ENCODE results near the gene MYPN. TPM values are rescaled to one million over a fixed set of nuclear protein-coding genes. Genes with fewer than 3 reads are reported as not detected.

Gene MYPN
- total RNA-seq, 2 experiments from 2014 or later = 0.05 TPM; not detected in 1

- ChIA-PET POLR2A (no interaction called here), CTCF (interaction anchor here (1.2 to 4.6 kb wide), 2 partner anchors 10 to 111 kb away, joined by 3 to 18 read pairs; no protein-coding TSS in a partner anchor)
- no peak for DNase-seq
- H3K4me3 Mint-ChIP-seq = no peak overlapping the region
- no peaks in the 10 kb centered on the region for H3K9me3 Mint-ChIP-seq
- H3K4me1 Mint-ChIP-seq (ENCODE audit: low read depth) = no peaks in the 10 kb centered on the region
- intact Hi-C loops (cut with micrococcal nuclease) = no loop called here
- H3K27ac Mint-ChIP-seq = no peak overlapping the region
- peaks cover 3% of the 10 kb centered on the region for H3K27me3 Mint-ChIP-seq
- no peaks in the 10 kb centered on the region for H3K36me3 Mint-ChIP-seq
Observed at GRCh38 chr10:68222391-68222790, 113.1 kb downstream of the MYPN start.

DNA sequence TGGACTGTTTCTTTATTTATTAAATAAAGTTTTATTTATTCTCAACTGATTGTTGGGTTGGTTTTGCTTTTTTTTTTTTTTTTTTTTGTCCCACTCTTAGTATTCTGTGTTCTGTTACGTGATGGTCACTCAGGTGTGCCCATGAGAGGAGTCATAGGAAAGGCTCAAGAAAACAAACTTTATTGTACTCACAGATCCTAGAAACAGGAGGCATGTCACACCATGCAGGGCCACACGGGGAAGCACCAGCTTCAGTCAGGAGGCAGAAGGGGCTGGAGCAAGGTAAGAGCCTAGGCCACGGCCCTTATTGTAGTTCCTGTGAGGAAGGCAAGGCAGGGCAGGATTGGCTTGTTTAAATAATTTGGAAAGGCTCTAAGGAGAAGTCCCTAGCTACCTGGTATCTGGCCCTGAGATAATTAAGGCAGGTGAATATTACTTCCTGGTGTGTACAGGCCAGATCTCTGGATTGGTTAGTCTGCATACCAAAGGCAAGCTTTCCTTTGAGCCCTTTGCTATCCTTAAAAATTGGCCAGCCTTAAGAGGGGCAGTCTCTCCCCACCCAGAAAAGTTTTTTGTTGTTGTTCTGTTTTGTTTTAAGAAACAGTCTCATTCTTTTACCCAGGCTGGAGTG, 114.4 kb downstream of the MYPN start:
- no peaks in the 10 kb centered on the region for H3K9me3 Mint-ChIP-seq
- peak; percentile 12 for DNase-seq
- POLR2A ChIA-PET = no interaction called here
- no peaks in the 10 kb centered on the region for H3K4me1 Mint-ChIP-seq (ENCODE audit: low read depth)
- no peak overlapping the region for H3K4me3 Mint-ChIP-seq
- peaks cover 6% of the 10 kb centered on the region for H3K27me3 Mint-ChIP-seq
- H3K36me3 Mint-ChIP-seq = no peaks in the 10 kb centered on the region
- H3K27ac Mint-ChIP-seq = no peak overlapping the region
- CTCF ChIA-PET = interaction anchor here (1.2 to 4.6 kb wide), 3 partner anchors 11 to 110 kb away, joined by 3 to 18 read pairs (median 4); no protein-coding TSS in a partner anchor
- intact Hi-C loops (cut with micrococcal nuclease) = no loop called here

- Mint-ChIP-seq H3K4me3 (no peak overlapping the region), H3K4me1 (ENCODE audit: low read depth) (no peaks in the 10 kb centered on the region), H3K36me3 (no peaks in the 10 kb centered on the region), H3K27me3 (peaks cover 7% of the 10 kb centered on the region), H3K9me3 (no peaks in the 10 kb centered on the region), H3K27ac (no peak overlapping the region)
- intact Hi-C loops (cut with micrococcal nuclease) = no loop called here
- POLR2A ChIA-PET = no interaction called here
- no peak for DNase-seq
- CTCF ChIA-PET = interaction anchor here (4.6 kb wide), 1 partner anchor 12 kb away, joined by 18 read pairs; no protein-coding TSS in a partner anchor
Observed at GRCh38 chr10:68224810-68225209, 115.5 kb downstream of the MYPN start.

DNA sequence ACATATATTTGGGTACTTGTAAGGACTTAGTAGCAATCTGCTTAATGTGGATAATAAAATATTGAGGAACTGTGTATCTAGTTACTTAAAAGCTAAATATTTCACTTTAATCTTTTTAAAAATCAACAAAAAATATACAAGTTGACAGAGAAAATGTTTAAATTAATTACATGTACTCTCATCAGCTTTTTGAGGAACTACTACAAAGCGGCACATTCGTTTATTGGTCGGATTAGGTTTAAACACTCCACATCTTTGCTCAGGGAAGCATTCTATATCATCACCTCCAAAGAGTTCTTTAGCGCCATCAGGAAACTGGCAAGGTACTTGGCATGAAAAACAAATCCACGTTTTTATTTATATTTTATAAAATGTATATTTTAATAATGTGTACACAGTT, 121.0 kb downstream of the MYPN start:
- ChIA-PET CTCF (no interaction called here), POLR2A (no interaction called here)
- no peak for DNase-seq

DNA sequence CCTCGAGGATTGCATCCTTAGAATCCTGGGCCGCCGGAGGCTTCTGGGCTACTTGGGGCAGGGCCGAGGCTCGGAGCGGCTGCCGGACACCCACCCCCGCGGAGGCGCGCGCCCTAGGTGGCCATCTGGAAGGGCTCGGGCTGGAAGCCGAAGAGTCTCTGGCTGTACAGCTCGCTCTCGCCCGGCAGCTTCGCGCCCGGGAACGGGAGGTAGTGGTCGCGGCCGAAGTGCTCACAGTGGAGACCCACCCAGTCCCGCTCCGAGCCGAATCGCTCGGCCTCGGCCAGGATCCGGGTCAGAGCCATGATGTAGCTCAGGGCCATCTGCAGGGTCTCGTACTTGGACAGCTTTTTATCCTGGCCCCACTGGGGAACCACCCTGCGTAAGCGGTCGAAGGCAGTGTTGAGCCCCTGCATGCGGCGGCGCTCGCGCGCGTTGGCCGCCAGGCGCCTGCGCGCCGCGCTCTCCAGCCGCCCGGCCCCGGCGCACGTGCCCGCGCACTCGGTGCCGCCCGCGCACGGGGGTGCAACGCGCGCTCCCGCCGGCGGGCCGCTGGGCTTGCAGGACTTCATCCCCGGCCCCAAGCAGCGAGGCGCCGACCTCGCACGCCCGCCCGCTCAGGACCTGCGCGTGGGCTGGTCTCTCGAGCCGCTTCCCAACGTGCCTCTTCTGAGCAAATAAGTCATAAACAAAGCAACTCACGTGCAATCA, 122.0 kb downstream of the MYPN start:
- DNase-seq = peak; percentile 51
- ChIA-PET CTCF (interaction anchor here (0.7 to 1.8 kb wide), 2 partner anchors 18 to 117 kb away, joined by 7 read pairs; no protein-coding TSS in a partner anchor), POLR2A (no interaction called here)
- peaks cover 7% of the 10 kb centered on the region for H3K4me1 Mint-ChIP-seq (ENCODE audit: low read depth)
- no peak overlapping the region for H3K27ac Mint-ChIP-seq
- peaks cover 32% of the 10 kb centered on the region for H3K27me3 Mint-ChIP-seq
- intact Hi-C loops (cut with micrococcal nuclease) = no loop called here
- H3K4me3 Mint-ChIP-seq = peak overlapping the region; percentile 66
- no peaks in the 10 kb centered on the region for H3K36me3 Mint-ChIP-seq
- no peaks in the 10 kb centered on the region for H3K9me3 Mint-ChIP-seq

More for the DNA sequence above, 121.0 kb downstream of the MYPN start:
- Mint-ChIP-seq H3K4me3 (peak overlapping the region; percentile 66), H3K27ac (no peak overlapping the region), H3K4me1 (ENCODE audit: low read depth) (peaks cover 7% of the 10 kb centered on the region), H3K9me3 (no peaks in the 10 kb centered on the region), H3K36me3 (no peaks in the 10 kb centered on the region), H3K27me3 (peaks cover 32% of the 10 kb centered on the region)
- intact Hi-C loops (cut with micrococcal nuclease) = no loop called here

DNA sequence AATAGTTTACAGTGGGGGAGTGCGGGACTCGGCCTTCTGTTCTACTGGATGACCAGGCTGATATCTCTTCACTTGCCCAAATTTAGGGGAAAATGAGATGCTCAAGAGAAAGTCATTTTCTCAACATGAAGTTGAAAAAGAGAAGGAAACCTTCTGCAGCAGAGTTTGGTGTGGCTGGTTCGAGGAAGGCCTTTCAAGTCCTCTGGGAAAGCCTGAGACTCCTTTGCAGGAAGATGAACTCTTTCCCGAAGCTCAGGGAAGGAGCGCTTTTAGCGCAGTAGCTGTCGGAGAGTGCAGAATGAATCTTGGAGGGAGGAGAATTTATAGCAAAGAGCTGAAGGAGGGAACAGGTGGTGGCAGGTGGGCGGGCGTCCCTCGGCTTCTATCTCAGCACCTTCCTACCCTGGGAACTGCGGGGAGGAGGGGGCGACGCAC, 122.5 kb downstream of the MYPN start, which contains the start of gene ATOH7:
Gene ATOH7, minus strand, starts transcription at position 297 of the 435 bp plus-strand sequence. CDS start 436 bp downstream, outside the sequence.
- Mint-ChIP-seq H3K27ac (no peak within 1 kb of the TSS), H3K4me1 (ENCODE audit: low read depth) (peaks cover 7% of the 10 kb centered on the region), H3K9me3 (no peaks in the 10 kb centered on the region), H3K4me3 (peak within 1 kb of the TSS; percentile 66), H3K36me3 (no peaks in the 10 kb centered on the region), H3K27me3 (peaks cover 32% of the 10 kb centered on the region)
- DNase-seq = no peak
- intact Hi-C loops (cut with micrococcal nuclease) = no loop called here
- ChIA-PET POLR2A (interaction anchor here (0.6 kb wide), 1 partner anchor 91 kb away, joined by 4 read pairs; no protein-coding TSS in a partner anchor), CTCF (interaction anchor here (1.8 kb wide), 1 partner anchor 19 kb away, joined by 7 read pairs; no protein-coding TSS in a partner anchor)

GRCh38 chr10:68233046-68233445, 123.8 kb downstream of the MYPN start:
- no peaks in the 10 kb centered on the region for H3K36me3 Mint-ChIP-seq
- H3K4me3 Mint-ChIP-seq = no peak overlapping the region
- H3K27ac Mint-ChIP-seq = no peak overlapping the region
- peaks cover 28% of the 10 kb centered on the region for H3K27me3 Mint-ChIP-seq
- H3K4me1 Mint-ChIP-seq (ENCODE audit: low read depth) = peaks cover 7% of the 10 kb centered on the region
- intact Hi-C loops (cut with micrococcal nuclease) = no loop called here
- DNase-seq = no peak
- POLR2A ChIA-PET = no interaction called here
- no peaks in the 10 kb centered on the region for H3K9me3 Mint-ChIP-seq
- CTCF ChIA-PET = interaction anchor here (1.1 kb wide), 1 partner anchor 19 kb away, joined by 4 read pairs; no protein-coding TSS in a partner anchor

DNA sequence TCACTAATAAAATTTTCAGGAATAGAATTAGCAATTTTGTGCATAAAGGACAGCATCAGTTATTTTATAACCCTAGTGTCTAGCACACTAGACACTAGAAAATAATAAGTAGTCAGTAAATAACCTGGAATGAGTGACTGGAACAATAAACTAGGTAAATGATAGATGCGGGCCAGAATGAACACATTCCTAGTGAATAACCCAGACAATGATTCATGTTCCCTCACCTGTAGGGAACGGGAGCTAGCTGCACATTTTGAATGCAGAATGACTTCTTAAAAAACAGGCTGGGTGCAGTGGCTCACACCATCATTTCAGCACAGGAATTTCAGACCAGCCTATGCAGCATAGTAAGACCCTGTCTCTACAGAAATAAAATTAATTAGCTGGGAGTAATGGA, 125.8 kb downstream of the MYPN start:
- peaks cover 7% of the 10 kb centered on the region for H3K4me1 Mint-ChIP-seq (ENCODE audit: low read depth)
- no peaks in the 10 kb centered on the region for H3K9me3 Mint-ChIP-seq
- ChIA-PET CTCF (no interaction called here), POLR2A (no interaction called here)
- no peak for DNase-seq
- intact Hi-C loops (cut with micrococcal nuclease) = no loop called here
- no peaks in the 10 kb centered on the region for H3K36me3 Mint-ChIP-seq
- no peak overlapping the region for H3K4me3 Mint-ChIP-seq
- H3K27me3 Mint-ChIP-seq = peaks cover 25% of the 10 kb centered on the region
- H3K27ac Mint-ChIP-seq = no peak overlapping the region

DNA sequence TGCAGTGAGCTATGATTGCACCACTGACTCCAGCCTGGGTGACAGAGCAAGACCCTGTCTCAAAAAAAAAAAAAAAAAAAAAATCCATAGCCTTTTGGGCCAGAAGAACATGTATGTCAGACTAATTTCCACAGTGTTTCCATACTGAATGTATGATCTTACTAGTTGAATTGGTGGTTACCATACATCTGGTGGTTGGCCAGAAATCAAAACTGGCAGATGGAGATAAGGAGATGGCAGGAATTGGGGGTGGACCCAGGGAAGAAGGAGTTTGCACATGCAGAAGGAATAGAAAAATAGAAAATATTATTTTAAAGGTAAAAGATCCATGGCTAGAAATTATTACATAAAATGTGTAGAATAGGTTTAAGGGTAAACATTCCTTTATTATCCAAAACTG, 126.3 kb downstream of the MYPN start:
- Mint-ChIP-seq H3K36me3 (no peaks in the 10 kb centered on the region), H3K4me3 (no peak overlapping the region), H3K9me3 (no peaks in the 10 kb centered on the region), H3K27me3 (peaks cover 24% of the 10 kb centered on the region), H3K27ac (no peak overlapping the region), H3K4me1 (ENCODE audit: low read depth) (peaks cover 6% of the 10 kb centered on the region)
- intact Hi-C loops (cut with micrococcal nuclease) = no loop called here
- no peak for DNase-seq
- ChIA-PET POLR2A (no interaction called here), CTCF (interaction anchor here (0.6 kb wide), 2 partner anchors 8 to 476 kb away, joined by 3 read pairs; no protein-coding TSS in a partner anchor)

DNA sequence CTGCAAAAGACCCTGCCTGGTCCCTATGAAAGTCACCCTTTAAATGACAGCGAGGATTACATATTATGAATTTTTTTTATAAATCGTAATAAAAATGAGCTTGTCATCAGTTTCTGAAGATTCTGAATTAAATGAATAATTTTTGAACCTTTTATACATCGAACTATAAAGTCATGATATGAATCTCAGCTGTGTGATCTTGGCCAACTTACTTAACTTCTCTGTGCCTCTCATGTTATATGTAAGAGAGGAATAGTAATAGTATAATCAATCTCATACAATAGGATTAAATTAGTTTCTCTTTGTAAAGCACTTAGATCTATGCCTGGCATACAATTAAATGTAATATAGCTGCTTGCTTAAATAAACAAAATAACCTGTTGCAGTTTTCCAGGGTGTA, 127.9 kb downstream of the MYPN start:
- Mint-ChIP-seq H3K27ac (no peak overlapping the region), H3K4me3 (no peak overlapping the region), H3K27me3 (peaks cover 12% of the 10 kb centered on the region), H3K36me3 (no peaks in the 10 kb centered on the region), H3K4me1 (ENCODE audit: low read depth) (no peaks in the 10 kb centered on the region), H3K9me3 (no peaks in the 10 kb centered on the region)
- ChIA-PET CTCF (interaction anchor here (1.5 kb wide), 1 partner anchor 24 kb away, joined by 4 read pairs; no protein-coding TSS in a partner anchor), POLR2A (no interaction called here)
- DNase-seq = no peak
- intact Hi-C loops (cut with micrococcal nuclease) = no loop called here

DNA sequence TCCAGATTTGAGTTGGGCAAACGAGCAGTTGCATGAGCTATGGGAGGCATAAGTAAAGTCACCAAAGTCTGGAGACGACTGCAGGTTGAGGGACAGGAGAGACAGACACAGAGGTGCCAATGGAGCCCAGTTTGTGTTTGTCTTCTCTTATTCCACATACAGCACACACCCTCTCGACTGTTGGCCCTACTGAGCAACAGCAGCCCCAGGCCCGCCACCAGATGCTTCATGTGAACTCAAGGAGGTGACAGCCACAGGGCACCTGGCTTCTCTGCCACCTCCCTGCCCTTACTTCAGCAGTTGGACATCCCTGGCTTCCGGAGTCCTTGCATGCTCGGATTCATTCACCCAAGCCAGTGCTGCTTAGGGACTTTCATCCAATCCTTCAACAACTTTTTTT, 129.1 kb downstream of the MYPN start:
- Mint-ChIP-seq H3K36me3 (no peaks in the 10 kb centered on the region), H3K4me1 (ENCODE audit: low read depth) (no peaks in the 10 kb centered on the region), H3K9me3 (no peaks in the 10 kb centered on the region), H3K4me3 (no peak overlapping the region), H3K27ac (no peak overlapping the region), H3K27me3 (peaks cover 4% of the 10 kb centered on the region)
- CTCF ChIA-PET = no interaction called here
- POLR2A ChIA-PET = no interaction called here
- intact Hi-C loops (cut with micrococcal nuclease) = no loop called here
- no peak for DNase-seq

DNA sequence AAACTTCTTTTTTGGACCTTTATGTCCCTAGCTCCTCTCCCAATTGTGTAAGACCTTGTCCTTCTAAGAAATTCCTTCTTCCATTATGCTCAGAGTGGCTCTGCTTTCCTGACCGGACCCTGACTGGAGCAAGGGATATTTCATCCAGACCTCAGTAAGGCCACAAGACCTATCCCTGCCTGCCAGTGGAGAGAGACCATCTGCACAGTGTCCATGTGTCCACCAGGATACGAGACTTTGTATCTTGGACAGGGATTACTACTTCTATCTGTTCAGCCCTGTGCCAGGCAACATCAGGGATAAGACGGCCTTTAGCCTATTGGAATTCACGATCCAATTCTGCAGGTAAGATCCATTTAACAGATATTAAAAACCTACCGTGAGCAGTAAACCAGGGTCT, 129.8 kb downstream of the MYPN start:
- DNase-seq = no peak
- Mint-ChIP-seq H3K27ac (no peak overlapping the region), H3K36me3 (no peaks in the 10 kb centered on the region), H3K27me3 (no peaks in the 10 kb centered on the region), H3K9me3 (no peaks in the 10 kb centered on the region), H3K4me1 (ENCODE audit: low read depth) (no peaks in the 10 kb centered on the region), H3K4me3 (no peak overlapping the region)
- ChIA-PET POLR2A (no interaction called here), CTCF (no interaction called here)
- intact Hi-C loops (cut with micrococcal nuclease) = no loop called here
